ENCODE measurements around the gene TMEM63C. TPM values are rescaled to one million over a fixed set of nuclear protein-coding genes. Genes with fewer than 3 reads are reported as not detected.
A peak's percentile ranks its signal among the peaks of the same experiment; 100 is the strongest.

Gene TMEM63C
- total RNA-seq, 2 experiments from 2014 or later: 0.79 to 6.6 TPM

GRCh38 chr14:77133720-77134338, 47.8 kb upstream of the TMEM63C start:
- H2AFZ ChIP-seq (ENCODE audit: low read length): no peak overlapping the region
- H3K4me1 ChIP-seq (ENCODE audit: insufficient read depth, low read length, poor library complexity, severe bottlenecking): no peaks in the 10 kb centered on the region
- H3K79me2 ChIP-seq (ENCODE audit: insufficient read depth, low read depth, low read length): no peaks in the 10 kb centered on the region
- H3K9me3 ChIP-seq (ENCODE audit: low read length): no peaks in the 10 kb centered on the region
- H3K4me3 ChIP-seq (ENCODE audit: low read depth, low read length, poor library complexity, severe bottlenecking): no peak overlapping the region
- no TSS peak for BruUV-seq (replicated peaks)
- intact Hi-C loops (cut with micrococcal nuclease; ENCODE audit: unreplicated experiment): no loop called here
- H3K36me3 ChIP-seq (ENCODE audit: insufficient read depth, low read length): no peaks in the 10 kb centered on the region
- H3K9me2 ChIP-seq (ENCODE audit: insufficient read depth, low read length): no peaks in the 10 kb centered on the region
- CTCF ChIA-PET (ENCODE audit: unreplicated experiment): no interaction called here
- no peak overlapping the region for H3K27ac ChIP-seq (ENCODE audit: low read depth, low read length, poor library complexity, severe bottlenecking)
- H3K4me2 ChIP-seq (ENCODE audit: low read length): no peak overlapping the region
- POLR2A ChIA-PET: interaction anchor here (0.7 to 2.3 kb wide), 3 partner anchors 10 to 39 kb away, joined by 3 to 9 read pairs (median 6); no protein-coding TSS in a partner anchor
- TF ChIP-seq EZH2phosphoT487 (IDR thresholded peaks at IDR 0.05; ENCODE audit: borderline replicate concordance, low read depth, low read length) (no peak), CTCF (conservative IDR thresholded peaks at IDR 0.05; ENCODE audit: low read length) (no peak)
- H4K20me1 ChIP-seq (ENCODE audit: insufficient read depth, low read length): no peaks in the 10 kb centered on the region; the same call in 1 of the 2 replicates
- DNase-seq (ENCODE audit: low spot score): peak; percentile 62

GRCh38 chr14:77139022-77139421, 42.6 kb upstream of the TMEM63C start:
- CTCF ChIA-PET (ENCODE audit: unreplicated experiment): no interaction called here
- BruUV-seq (replicated peaks): no TSS peak
- H3K79me2 ChIP-seq (ENCODE audit: insufficient read depth, low read depth, low read length): no peaks in the 10 kb centered on the region

More at GRCh38 chr14:77139022-77139421, 42.6 kb upstream of the TMEM63C start:
- H3K36me3 ChIP-seq (ENCODE audit: insufficient read depth, low read length): no peaks in the 10 kb centered on the region
- H2AFZ ChIP-seq (ENCODE audit: low read length): no peak overlapping the region
- no peaks in the 10 kb centered on the region for H3K4me1 ChIP-seq (ENCODE audit: insufficient read depth, low read length, poor library complexity, severe bottlenecking)
- intact Hi-C loops (cut with micrococcal nuclease; ENCODE audit: unreplicated experiment): no loop called here
- H3K9me3 ChIP-seq (ENCODE audit: low read length): no peaks in the 10 kb centered on the region
- H3K9me2 ChIP-seq (ENCODE audit: insufficient read depth, low read length): no peaks in the 10 kb centered on the region
- no peak overlapping the region for H3K4me2 ChIP-seq (ENCODE audit: low read length)
- no peak for TF ChIP-seq CTCF (conservative IDR thresholded peaks at IDR 0.05; ENCODE audit: low read length)
- H4K20me1 ChIP-seq (ENCODE audit: insufficient read depth, low read length): no peaks in the 10 kb centered on the region; the same call in 1 of the 2 replicates
- POLR2A ChIA-PET: no interaction called here
- no peak overlapping the region for H3K27ac ChIP-seq (ENCODE audit: low read depth, low read length, poor library complexity, severe bottlenecking)
- DNase-seq (ENCODE audit: low spot score): no peak
- no peak overlapping the region for H3K4me3 ChIP-seq (ENCODE audit: low read depth, low read length, poor library complexity, severe bottlenecking)

Data from OCI-LY7 (cell line).